ENCODE results near the gene ZDHHC5.
A peak's percentile ranks its signal among the peaks of the same experiment; 100 is the strongest.

ZDHHC5 gene

DNA sequence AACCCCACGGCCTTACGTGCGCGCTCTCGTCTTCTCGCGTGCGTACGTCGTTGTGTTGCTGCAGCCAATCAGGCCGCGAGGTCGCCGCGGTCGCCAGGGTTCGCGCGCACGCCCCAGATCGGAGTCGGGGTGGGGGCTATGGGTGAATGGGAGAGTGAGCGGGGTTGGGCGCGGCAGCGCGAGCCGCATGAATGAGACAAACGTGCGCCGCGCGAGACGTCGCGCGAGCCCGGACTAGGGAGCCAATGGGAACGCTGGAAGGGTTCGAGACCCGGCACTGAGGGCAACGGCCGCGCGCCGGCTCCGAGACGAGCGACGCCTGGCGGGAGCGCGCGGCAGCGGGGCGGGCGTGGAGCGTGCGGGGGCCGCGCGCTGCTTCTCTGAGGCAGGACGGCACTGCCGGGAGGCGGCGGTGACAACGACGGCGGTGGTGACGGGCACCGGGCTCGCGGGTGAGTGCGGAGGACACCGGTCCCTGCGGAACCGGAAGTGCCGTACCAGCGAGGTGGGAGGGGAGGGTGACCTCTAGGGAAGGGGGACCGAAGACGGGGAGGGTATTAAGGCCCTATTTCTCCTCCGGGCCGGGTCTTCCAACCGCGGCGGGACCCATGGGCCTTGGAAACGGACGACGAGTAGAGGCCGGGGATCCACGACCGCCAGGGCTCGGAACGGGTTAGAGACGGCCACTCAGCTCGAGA is at the start of gene ZDHHC5:
ZDHHC5 (plus strand) TSS at position 379 of the 698 bp plus-strand sequence. CDS start 4,977 bp downstream, outside the sequence.
- Histone ChIP-seq H3K27ac (peak within 1 kb of the TSS; percentile 90 to 100 (median 99)), H3K4me3 (peak within 1 kb of the TSS; percentile 81 to 94 (median 88))

DNA sequence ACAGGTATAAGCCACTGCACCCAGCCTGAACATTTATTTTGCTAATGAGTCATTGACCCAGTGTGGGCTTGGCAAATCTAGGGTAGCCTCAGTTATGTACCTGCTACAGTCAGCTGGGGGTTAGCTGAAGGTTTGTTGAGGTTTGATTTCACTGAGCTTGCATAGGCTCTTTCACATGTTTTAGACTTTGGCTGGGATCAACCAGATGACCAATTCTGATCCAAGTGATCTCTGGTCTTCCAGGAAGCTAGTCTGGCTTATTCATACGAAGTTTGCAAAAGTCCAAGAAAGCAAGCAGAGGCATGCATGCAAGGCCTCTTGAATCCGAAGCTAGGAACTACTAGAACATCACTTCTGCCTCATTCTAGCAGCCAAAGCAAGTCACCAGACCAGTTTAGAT is 49.5 kb upstream of the ZDHHC5 start:
- no peak overlapping the region for H3K4me3 ChIP-seq

DNA sequence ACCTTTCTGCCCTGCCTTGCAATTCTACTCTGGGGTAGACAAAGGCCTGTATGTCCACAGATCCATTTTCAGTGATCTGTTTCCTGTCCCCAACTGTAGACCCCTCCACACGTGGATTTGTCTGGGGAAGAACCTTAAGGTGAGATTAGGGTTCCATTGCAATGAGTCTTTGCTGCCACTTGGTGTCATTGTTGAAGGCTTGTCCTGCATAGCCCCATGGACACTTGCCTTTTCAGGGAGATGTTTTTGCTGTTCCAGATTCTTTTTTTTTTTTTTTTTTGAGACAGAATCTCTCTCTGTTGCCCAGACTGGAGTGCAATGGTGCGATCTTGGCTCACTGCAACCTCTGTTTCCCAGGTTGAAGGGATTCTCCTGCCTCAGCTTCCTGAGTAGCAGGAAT is 48.6 kb upstream of the ZDHHC5 start:
- no peak overlapping the region for H3K4me3 ChIP-seq
- H3K27ac ChIP-seq, result no peak overlapping the region

More for the DNA sequence above, 49.5 kb upstream of the ZDHHC5 start:
- no peak overlapping the region for H3K27ac ChIP-seq

DNA sequence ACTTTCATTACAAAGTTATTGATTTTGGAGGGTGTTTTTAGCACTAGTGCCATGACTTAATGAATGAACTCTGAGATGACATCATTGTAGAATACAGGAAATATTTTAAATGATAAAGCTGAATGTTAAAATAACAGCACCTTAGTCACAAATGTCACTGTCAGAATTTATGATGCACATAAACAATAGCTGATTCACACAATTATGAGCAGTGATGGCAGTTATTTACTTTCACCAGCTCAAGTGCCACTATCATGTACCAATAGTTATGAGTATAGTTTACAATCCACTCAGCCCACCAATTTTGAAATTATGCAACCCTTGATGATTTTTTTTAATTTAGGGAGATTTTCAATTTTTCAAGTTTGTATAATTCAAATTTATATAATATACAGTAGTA is 47.4 kb upstream of the ZDHHC5 start:
- Histone ChIP-seq H3K4me3 (no peak overlapping the region), H3K27ac (no peak overlapping the region)

DNA sequence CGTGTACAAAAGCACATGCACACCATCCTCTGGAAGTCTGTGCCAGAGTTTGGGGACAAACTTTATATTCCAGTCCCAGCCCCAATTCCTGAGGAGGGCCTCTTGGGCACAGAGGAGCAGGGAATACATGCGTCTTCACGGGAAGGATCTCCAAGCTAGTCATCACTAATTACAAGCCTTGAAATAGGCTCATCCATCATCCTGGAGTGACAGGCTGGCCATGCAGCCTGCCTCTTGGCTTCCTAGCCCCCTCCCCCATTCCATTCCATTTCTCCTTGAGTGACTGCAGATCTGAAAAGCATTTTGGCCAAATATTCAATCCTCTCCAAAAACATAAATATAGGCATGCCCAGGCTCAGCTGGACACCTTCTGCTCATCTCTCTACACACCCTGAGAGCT is 45.7 kb upstream of the ZDHHC5 start:
- Histone ChIP-seq H3K27ac (no peak overlapping the region), H3K4me3 (no peak overlapping the region)

- H3K4me3 ChIP-seq, result no peak overlapping the region
- no peak overlapping the region for H3K27ac ChIP-seq
Observed at GRCh38 chr11:57624864-57625263, 43.0 kb upstream of the ZDHHC5 start.

DNA sequence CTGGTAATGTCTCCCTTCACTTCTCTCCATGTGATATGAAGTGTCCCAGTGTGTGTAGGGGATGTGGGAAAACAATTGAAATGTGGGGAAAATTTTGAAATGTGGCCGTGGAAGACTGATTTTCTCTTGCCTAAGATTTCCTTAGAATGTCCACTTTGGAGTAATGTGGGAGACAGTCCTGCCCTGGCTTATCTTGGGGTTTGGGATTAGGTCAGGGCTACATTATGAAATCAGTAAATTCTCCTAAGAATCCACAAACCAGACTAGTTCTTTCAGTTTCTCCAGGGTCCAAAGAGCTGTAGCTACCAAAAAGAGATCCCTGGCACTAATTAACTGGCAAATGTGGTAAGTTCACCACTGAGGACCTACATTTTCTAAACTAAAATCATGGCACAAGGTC is 41.0 kb upstream of the ZDHHC5 start:
- Histone ChIP-seq H3K27ac (no peak overlapping the region), H3K4me3 (no peak overlapping the region)

- H3K27ac ChIP-seq, result no peak overlapping the region
Observed at GRCh38 chr11:57630171-57630570, 37.7 kb upstream of the ZDHHC5 start.

GRCh38 chr11:57632116-57632515 is 35.8 kb upstream of the ZDHHC5 start:
- Histone ChIP-seq H3K4me3 (no peak overlapping the region), H3K27ac (no peak overlapping the region)

More at GRCh38 chr11:57630171-57630570, 37.7 kb upstream of the ZDHHC5 start:
- no peak overlapping the region for H3K4me3 ChIP-seq

DNA sequence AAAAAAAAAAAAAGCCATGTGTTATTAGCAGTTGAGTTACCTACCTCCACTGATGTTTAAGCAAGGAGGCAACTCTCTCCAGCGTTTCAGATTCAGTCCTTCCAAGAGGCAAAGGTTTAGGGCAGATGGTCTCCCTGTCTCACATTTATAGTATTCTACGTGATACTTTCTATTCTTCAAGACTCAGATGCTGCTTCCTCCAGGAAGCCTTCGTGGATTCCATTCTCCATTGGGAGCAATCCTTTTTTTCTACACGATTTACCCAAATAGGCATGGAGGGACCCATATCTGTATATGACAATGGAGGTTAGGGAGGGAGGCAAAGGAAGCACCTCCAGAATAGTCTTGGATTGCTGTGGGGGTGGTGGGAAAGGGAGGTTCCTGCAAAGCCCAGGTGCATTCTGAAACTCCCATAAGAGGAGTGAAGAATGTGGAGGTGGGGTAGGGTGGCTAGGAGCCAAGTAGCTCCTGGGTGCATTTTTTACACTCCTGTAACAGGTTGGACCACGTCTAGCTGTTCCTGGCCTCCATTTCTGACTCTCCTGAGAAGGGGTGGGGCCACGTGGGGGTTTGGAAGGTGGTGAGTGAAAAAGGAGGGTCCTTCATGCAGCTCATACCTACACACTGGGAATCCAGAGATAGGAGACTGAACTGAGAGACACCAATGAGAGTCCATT is 34.4 kb upstream of the ZDHHC5 start:
- H3K4me3 ChIP-seq, result no peak overlapping the region
- H3K27ac ChIP-seq, result peak overlapping the region in 1 of 21 experiments; percentile 59

DNA sequence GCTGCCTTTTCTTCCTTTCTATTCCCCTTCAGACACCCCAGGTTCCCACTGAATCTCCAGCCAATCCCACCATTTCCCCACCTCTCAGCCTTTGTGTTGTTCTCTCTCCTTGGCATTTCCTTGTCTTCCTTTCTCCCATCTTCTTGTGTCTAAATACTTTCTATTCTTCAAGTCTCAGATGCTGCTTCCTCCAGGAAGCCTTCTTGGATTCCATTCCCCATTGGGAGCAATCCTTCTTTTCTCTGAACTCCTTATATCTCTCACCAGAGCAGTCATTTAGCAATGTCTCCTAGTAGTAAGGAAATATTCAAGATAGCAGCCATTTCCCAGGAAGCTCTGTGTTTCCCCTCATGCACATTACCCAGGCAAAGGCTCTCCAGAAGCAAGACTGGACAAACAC is 33.6 kb upstream of the ZDHHC5 start:
- H3K27ac ChIP-seq, result peak overlapping the region in 1 of 21 experiments; percentile 59

GRCh38 chr11:57635246-57635645 is 32.7 kb upstream of the ZDHHC5 start:
- Histone ChIP-seq H3K27ac (no peak overlapping the region), H3K4me3 (no peak overlapping the region)

More for the DNA sequence above, 33.6 kb upstream of the ZDHHC5 start:
- no peak overlapping the region for H3K4me3 ChIP-seq

DNA sequence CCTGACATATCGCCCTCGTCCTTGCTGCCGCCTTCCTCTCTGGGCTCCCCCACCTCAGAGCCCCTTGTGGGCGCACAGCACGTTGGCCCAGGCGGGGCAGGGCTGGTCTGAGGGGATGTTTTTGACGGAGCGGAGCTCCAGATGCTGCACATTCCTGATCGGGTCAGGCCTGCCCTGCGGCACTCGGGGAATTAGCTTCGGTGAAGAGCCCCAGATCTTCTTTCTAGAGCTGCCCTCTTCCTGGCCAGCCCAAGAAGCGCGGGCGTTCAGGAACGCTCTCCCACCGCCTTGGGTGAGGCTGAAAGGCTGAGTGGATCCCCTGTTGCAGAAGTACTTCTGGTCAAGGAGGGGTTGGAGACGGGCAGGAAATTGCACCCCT is 30.3 kb upstream of the ZDHHC5 start:
- Histone ChIP-seq H3K4me3 (peak overlapping the region; percentile 50 to 81 (median 70)), H3K27ac (peak overlapping the region in 18 of 21 experiments; percentile 59 to 94 (median 85))

GRCh38 chr11:57638005-57638781 is 29.7 kb upstream of the ZDHHC5 start:
- Histone ChIP-seq H3K27ac (peak overlapping the region; percentile 31 to 94 (median 82)), H3K4me3 (peak overlapping the region; percentile 50 to 81 (median 70))

DNA sequence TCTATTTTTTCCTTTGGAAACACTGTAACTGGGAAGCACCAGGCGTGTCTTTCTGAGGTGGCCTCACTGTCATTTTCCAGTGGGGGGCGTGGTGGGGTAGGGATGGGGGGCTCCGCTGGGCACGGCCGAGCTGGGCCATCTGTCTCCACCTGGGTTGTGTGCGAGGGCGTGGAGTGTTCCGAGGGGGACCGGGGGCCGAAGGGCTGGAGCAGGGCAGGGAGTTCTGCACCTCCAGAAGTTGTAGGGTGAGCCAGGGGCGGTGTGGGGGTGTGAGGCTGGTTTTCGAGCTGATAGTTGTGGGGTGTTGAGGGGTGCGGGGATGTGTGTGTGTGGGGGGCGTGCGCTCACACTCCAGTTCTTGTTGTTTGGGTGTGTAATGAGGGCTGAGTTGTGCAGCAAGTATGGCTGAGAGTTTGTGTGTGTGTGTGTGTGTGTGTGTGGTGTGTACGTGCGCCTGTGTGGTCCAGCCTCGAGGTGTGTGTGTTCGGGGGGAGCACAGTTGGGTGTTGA is 29.0 kb upstream of the ZDHHC5 start:
- Histone ChIP-seq H3K4me3 (peak overlapping the region; percentile 50 to 81 (median 70)), H3K27ac (peak overlapping the region in 20 of 21 experiments; percentile 31 to 94 (median 83))

- peak overlapping the region; percentile 50 to 81 (median 70) for H3K4me3 ChIP-seq
- H3K27ac ChIP-seq, result peak overlapping the region in 11 of 21 experiments; percentile 18 to 94 (median 84)
Observed at GRCh38 chr11:57639321-57640067, 28.4 kb upstream of the ZDHHC5 start.

DNA sequence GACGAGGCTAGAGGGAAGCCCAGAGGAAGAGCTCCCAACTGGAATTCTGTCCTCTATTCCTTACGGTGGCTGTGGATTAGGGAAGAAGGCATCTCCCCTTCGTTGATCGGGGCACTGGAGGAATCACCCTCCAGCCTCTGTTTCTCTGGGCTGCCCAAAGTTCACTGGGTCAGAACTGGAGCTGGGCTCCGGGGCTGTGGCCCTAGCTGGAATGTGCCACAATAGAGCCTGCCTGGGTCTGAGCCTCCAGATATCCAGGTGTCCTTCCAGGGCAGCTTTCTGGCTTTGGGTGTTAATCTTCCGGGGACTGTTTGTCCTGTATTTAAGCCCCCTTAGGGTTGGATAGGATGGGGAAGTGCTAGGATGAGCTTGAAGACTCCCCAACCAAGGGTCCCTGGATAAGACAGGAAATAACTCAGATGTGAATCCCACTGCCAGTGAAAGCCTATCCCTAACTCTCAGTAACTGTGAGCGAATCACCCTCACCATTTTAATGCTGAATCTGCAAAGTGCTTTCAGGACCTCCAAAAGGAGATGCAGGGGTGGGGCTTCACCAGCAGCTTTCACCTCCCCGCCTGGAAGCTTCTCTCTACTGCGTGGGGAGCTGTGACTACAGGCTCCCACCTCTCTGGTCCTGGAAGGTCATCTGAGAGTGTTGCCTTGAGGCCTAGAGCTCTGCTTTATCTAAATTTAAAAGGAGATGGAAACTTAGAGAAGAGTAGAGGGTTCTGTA is 27.7 kb upstream of the ZDHHC5 start:
- Histone ChIP-seq H3K4me3 (peak overlapping the region in 1 of 7 experiments; percentile 79), H3K27ac (peak overlapping the region in 5 of 21 experiments; percentile 2 to 94 (median 41))

DNA sequence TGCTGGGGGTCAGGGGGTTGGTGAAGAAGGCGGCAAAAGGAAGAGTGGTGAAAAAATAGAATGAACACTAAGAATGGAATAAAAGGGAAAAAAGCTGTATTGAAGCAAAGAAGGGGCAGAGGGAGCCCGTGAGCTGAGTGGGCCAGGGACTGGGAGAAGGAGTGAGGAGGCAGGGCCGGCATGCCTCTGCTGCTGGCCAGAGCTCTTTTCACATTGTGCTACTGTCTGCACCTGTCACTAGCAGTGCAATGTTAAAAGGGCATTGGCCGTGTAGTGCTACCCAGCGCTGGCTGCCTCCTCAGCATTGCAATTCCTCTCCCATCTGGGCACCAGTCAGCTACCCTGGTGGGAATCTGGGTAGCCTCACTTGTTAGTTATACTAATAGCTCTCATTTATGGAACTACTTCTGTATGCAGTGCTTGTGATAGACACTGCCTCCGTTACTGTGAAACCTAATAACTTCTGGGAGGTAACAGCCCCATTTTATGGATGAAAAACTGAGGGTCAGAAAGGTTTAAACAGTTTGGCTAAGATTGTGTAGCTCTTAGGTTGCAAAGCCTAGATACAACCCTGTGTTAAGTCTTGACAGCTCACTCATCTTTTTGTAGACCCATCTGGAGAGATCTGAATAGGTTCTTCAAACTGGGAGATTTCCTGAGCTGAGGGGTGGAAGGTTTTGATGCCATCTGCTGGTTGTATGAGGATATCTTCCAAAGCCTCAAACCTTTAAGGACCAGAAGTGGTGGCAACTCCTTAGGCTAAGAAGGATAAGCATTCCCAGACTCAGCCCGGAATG is 26.7 kb upstream of the ZDHHC5 start:
- H3K4me3 ChIP-seq, result no peak overlapping the region
- no peak overlapping the region for H3K27ac ChIP-seq

Data from skin epidermis (tissue), 12 donors.